ACC112 (cell line): ENCODE measurements around the gene RAPGEF3.

Experiments used
- H2AFZ ChIP-seq: fragments of 200-600 bp; sonication (generic); one replicate; pipeline ENCODE4 v1.6.0; 2017; ENCODE audit warnings: antibody characterized with exemption, low read length; ENCODE audit not compliant: unreplicated experiment
- H3K27ac ChIP-seq: fragments of 200-600 bp; sonication (generic); 2 replicates; pipeline ENCODE4 v1.5.1; 2014; ENCODE audit warnings: low read depth, mild to moderate bottlenecking, antibody characterized with exemption, low read length, moderate library complexity
- H3K27me3 ChIP-seq: fragments of 200-600 bp; sonication (generic); 2 replicates; pipeline ENCODE4 v1.6.1; 2014; ENCODE audit warnings: mild to moderate bottlenecking, antibody characterized with exemption, low read length, moderate library complexity, mixed read lengths; ENCODE audit not compliant: insufficient read depth
- H3K36me3 ChIP-seq: fragments of 200-600 bp; sonication (generic); 2 replicates; pipeline ENCODE4 v1.6.1; 2016; ENCODE audit warnings: mild to moderate bottlenecking, antibody characterized with exemption, low read length, moderate library complexity, mixed read lengths; ENCODE audit not compliant: insufficient read depth
- H3K4me1 ChIP-seq: fragments of 200-600 bp; sonication (generic); one replicate; pipeline ENCODE4 v1.6.1; 2016; ENCODE audit warnings: low read length, mixed read lengths; ENCODE audit not compliant: insufficient read depth, unreplicated experiment, control insufficient read depth
- H3K4me3 ChIP-seq: fragments of 200-600 bp; sonication (generic); 2 replicates; pipeline ENCODE4 v1.5.1; 2014; ENCODE audit warnings: mild to moderate bottlenecking, low read depth, low read length
- H3K79me2 ChIP-seq: fragments of 200-600 bp; sonication (generic); one replicate; pipeline ENCODE4 v1.6.0; 2016; ENCODE audit warnings: low read length; ENCODE audit not compliant: control insufficient read depth, unreplicated experiment, insufficient read depth

Gene RAPGEF3

GRCh38 chr12:47747126-47747525, 11.6 kb downstream of the RAPGEF3 start:
- H2AFZ ChIP-seq: no peak overlapping the region
- no peaks in the 10 kb centered on the region for H3K79me2 ChIP-seq
- H3K36me3 ChIP-seq: no peaks in the 10 kb centered on the region
- peaks cover 2% of the 10 kb centered on the region for H3K4me1 ChIP-seq
- no peaks in the 10 kb centered on the region for H3K27me3 ChIP-seq
- no peak overlapping the region for H3K27ac ChIP-seq
- no peak overlapping the region for H3K4me3 ChIP-seq

- Histone ChIP-seq H3K4me3 (no peak overlapping the region), H3K79me2 (no peaks in the 10 kb centered on the region), H3K4me1 (peaks cover 2% of the 10 kb centered on the region), H3K27ac (no peak overlapping the region), H2AFZ (no peak overlapping the region), H3K27me3 (no peaks in the 10 kb centered on the region), H3K36me3 (no peaks in the 10 kb centered on the region)
Measured at GRCh38 chr12:47746523-47746922, 12.2 kb downstream of the RAPGEF3 start.

- Histone ChIP-seq H3K36me3 (no peaks in the 10 kb centered on the region), H3K4me1 (peaks cover 7% of the 10 kb centered on the region), H3K4me3 (no peak overlapping the region), H3K27ac (no peak overlapping the region), H3K79me2 (no peaks in the 10 kb centered on the region), H2AFZ (no peak overlapping the region), H3K27me3 (no peaks in the 10 kb centered on the region)
Measured at GRCh38 chr12:47746073-47746472, 12.6 kb downstream of the RAPGEF3 start.

- no peaks in the 10 kb centered on the region for H3K27me3 ChIP-seq
- H3K79me2 ChIP-seq: no peaks in the 10 kb centered on the region
- no peak overlapping the region for H3K4me3 ChIP-seq
- no peak overlapping the region for H2AFZ ChIP-seq
- no peaks in the 10 kb centered on the region for H3K36me3 ChIP-seq
- peaks cover 11% of the 10 kb centered on the region for H3K4me1 ChIP-seq
- H3K27ac ChIP-seq: no peak overlapping the region
Measured at GRCh38 chr12:47745485-47746041, 13.1 kb downstream of the RAPGEF3 start.

GRCh38 chr12:47744778-47745436, 13.8 kb downstream of the RAPGEF3 start:
- H3K36me3 ChIP-seq: no peaks in the 10 kb centered on the region
- peaks cover 11% of the 10 kb centered on the region for H3K4me1 ChIP-seq
- H2AFZ ChIP-seq: no peak overlapping the region
- H3K27me3 ChIP-seq: no peaks in the 10 kb centered on the region
- no peak overlapping the region for H3K4me3 ChIP-seq
- no peaks in the 10 kb centered on the region for H3K79me2 ChIP-seq
- no peak overlapping the region for H3K27ac ChIP-seq

GRCh38 chr12:47744005-47744651, 14.6 kb downstream of the RAPGEF3 start:
- Histone ChIP-seq H3K27ac (no peak overlapping the region), H3K4me3 (no peak overlapping the region), H3K27me3 (no peaks in the 10 kb centered on the region), H3K79me2 (no peaks in the 10 kb centered on the region), H3K4me1 (peaks cover 11% of the 10 kb centered on the region), H3K36me3 (no peaks in the 10 kb centered on the region), H2AFZ (no peak overlapping the region)

GRCh38 chr12:47743311-47743860, 15.3 kb downstream of the RAPGEF3 start:
- Histone ChIP-seq H3K4me3 (no peak overlapping the region), H3K79me2 (no peaks in the 10 kb centered on the region), H2AFZ (no peak overlapping the region), H3K27ac (no peak overlapping the region), H3K36me3 (no peaks in the 10 kb centered on the region), H3K4me1 (peaks cover 11% of the 10 kb centered on the region), H3K27me3 (no peaks in the 10 kb centered on the region)

GRCh38 chr12:47742253-47742825, 16.3 kb downstream of the RAPGEF3 start:
- peaks cover 15% of the 10 kb centered on the region for H3K4me1 ChIP-seq
- H3K27me3 ChIP-seq: no peaks in the 10 kb centered on the region
- H3K79me2 ChIP-seq: no peaks in the 10 kb centered on the region
- H3K36me3 ChIP-seq: no peaks in the 10 kb centered on the region
- H3K27ac ChIP-seq: no peak overlapping the region
- no peak overlapping the region for H3K4me3 ChIP-seq
- no peak overlapping the region for H2AFZ ChIP-seq

- H2AFZ ChIP-seq: no peak overlapping the region
Measured at GRCh38 chr12:47741340-47741703, 17.4 kb downstream of the RAPGEF3 start.

GRCh38 chr12:47740606-47741339, 17.9 kb downstream of the RAPGEF3 start:
- Histone ChIP-seq H2AFZ (no peak overlapping the region), H3K27me3 (no peaks in the 10 kb centered on the region), H3K36me3 (no peaks in the 10 kb centered on the region), H3K27ac (no peak overlapping the region), H3K4me1 (peaks cover 31% of the 10 kb centered on the region), H3K79me2 (no peaks in the 10 kb centered on the region), H3K4me3 (no peak overlapping the region)

More at GRCh38 chr12:47741340-47741703, 17.4 kb downstream of the RAPGEF3 start:
- Histone ChIP-seq H3K4me1 (peaks cover 25% of the 10 kb centered on the region), H3K27me3 (no peaks in the 10 kb centered on the region), H3K36me3 (no peaks in the 10 kb centered on the region), H3K4me3 (no peak overlapping the region), H3K79me2 (no peaks in the 10 kb centered on the region), H3K27ac (no peak overlapping the region)
